OCI-M2 (cell line): ENCODE measurements around the gene TENT5D.
"Not testable (repeated sequence)": the region's sequence is repeated elsewhere in the genome, so short reads cannot be mapped to it uniquely, and the experiment has no call there.

Experiments
- DNase-seq: peaks from one replicate; lab custom pipeline; 2025; ENCODE audit not compliant: unreplicated experiment; lab: John Stamatoyannopoulos, UW

Gene TENT5D

GRCh38 chrX:80420147-80420546, at the start of gene TENT5D:
Gene TENT5D, plus strand, starts transcription at chrX:80420447. Its CDS starts 22,093 bp downstream, at chrX:80442540.
- DNase-seq: no peak

- DNase-seq: not testable (repeated sequence)
These were observed 34.6 kb upstream of the TENT5D start for GRCh38 chrX:80385651-80386050.

- no peak for DNase-seq
These were observed 32.0 kb upstream of the TENT5D start for GRCh38 chrX:80388206-80388605.

GRCh38 chrX:80412042-80412441, 8.2 kb upstream of the TENT5D start:
- no peak for DNase-seq

GRCh38 chrX:80423000-80423399, 2.8 kb downstream of the TENT5D start:
- no peak for DNase-seq

GRCh38 chrX:80423744-80424143, 3.5 kb downstream of the TENT5D start:
- no peak for DNase-seq

GRCh38 chrX:80430826-80431504, 10.7 kb downstream of the TENT5D start:
- no peak for DNase-seq

- no peak for DNase-seq
These were observed 11.2 kb downstream of the TENT5D start for GRCh38 chrX:80431505-80431832.

- no peak for DNase-seq
These were observed 12.2 kb downstream of the TENT5D start for GRCh38 chrX:80432441-80432840.

GRCh38 chrX:80432863-80433262, 12.6 kb downstream of the TENT5D start:
- no peak for DNase-seq

GRCh38 chrX:80468166-80468565, 47.9 kb downstream of the TENT5D start:
- not testable (repeated sequence) for DNase-seq

- no peak for DNase-seq
These were observed 51.3 kb downstream of the TENT5D start for GRCh38 chrX:80471582-80471981.

GRCh38 chrX:80485543-80485942, 65.3 kb downstream of the TENT5D start:
- no peak for DNase-seq

- no peak for DNase-seq
These were observed 66.1 kb downstream of the TENT5D start for GRCh38 chrX:80486299-80486698.

- DNase-seq: no peak
These were observed 68.9 kb downstream of the TENT5D start for GRCh38 chrX:80489166-80489565.
